AG09319 (cell line): ENCODE results near the gene CLPSL1.

ENCODE experiments used
- DNase-seq: peaks from one replicate; pipeline ENCODE4 v3.0.0-alpha.2; 2010; ENCODE audit warnings: low read depth; ENCODE audit errors: extremely low read depth
- TF ChIP-seq, protein P1 (sequence below): IDR thresholded peaks from 2 replicates; pipeline ENCODE4 v1.5.1; 2011; ENCODE audit warnings: low read depth, mild to moderate bottlenecking, inconsistent platforms, low read length, moderate library complexity

CLPSL1 gene

GRCh38 chr6:35817515-35817914, 36.7 kb downstream of the CLPSL1 start:
- TF ChIP-seq, protein P1, sequence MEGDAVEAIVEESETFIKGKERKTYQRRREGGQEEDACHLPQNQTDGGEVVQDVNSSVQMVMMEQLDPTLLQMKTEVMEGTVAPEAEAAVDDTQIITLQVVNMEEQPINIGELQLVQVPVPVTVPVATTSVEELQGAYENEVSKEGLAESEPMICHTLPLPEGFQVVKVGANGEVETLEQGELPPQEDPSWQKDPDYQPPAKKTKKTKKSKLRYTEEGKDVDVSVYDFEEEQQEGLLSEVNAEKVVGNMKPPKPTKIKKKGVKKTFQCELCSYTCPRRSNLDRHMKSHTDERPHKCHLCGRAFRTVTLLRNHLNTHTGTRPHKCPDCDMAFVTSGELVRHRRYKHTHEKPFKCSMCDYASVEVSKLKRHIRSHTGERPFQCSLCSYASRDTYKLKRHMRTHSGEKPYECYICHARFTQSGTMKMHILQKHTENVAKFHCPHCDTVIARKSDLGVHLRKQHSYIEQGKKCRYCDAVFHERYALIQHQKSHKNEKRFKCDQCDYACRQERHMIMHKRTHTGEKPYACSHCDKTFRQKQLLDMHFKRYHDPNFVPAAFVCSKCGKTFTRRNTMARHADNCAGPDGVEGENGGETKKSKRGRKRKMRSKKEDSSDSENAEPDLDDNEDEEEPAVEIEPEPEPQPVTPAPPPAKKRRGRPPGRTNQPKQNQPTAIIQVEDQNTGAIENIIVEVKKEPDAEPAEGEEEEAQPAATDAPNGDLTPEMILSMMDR = no peak
- no peak for DNase-seq

GRCh38 chr6:35823601-35824000, 42.8 kb downstream of the CLPSL1 start:
- DNase-seq = no peak
- TF ChIP-seq, protein P1 = no peak

DNA sequence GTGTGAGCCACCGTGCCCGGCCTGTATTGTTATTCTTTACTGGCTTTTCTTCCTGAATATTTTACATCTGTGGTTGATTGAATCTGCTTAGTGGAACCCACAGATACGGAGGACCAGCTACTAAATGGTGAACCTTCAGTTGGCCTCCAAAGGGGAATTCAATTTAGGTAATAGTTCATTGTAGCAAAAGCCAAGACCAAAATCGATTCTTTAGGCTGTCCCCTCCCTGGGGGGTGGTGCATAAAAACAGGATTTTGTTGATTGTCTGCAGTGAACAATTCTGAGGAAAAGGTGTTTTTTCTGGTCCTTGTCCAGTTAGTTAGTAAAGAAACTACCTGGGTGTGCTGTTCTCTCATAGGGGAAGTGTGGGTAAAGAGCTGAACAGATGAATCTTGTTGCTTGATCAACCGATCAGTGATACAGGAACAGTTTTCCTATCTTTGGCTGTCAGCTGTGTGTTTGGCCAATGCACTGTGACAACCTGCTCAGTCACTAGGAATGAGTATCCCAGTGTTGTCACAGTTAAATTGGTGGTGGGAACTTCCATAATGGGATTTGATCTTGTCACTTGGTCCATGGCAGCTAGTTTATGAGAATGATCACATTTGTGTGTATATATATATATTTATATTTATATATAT, 43.9 kb downstream of the CLPSL1 start:
- TF ChIP-seq, protein P1 = no peak
- DNase-seq = no peak

- no peak for DNase-seq
- TF ChIP-seq, protein P1 = no peak
Observed at GRCh38 chr6:35829306-35829705, 48.5 kb downstream of the CLPSL1 start.

- DNase-seq = no peak
- TF ChIP-seq, protein P1 = no peak
Observed at GRCh38 chr6:35831257-35832007, 50.6 kb downstream of the CLPSL1 start.

DNA sequence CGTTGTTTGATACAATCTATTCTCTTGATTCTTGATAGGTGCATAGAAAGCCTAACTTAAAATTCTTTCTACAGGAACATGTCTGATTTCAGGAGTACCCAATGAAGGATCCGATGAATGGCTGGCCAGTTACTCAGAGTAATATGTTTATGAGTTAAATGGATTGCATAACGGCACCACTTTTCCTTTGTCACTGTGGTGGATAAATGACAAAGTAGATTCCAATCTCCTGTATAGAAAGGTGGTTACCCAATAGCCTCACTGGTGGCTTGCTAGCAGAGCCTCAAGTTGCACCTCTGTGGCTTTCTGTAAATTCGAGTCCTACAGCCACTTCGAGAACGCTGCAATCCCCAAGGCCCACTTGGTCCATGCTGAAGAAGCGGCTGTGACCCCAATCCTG, 52.7 kb downstream of the CLPSL1 start:
- DNase-seq = peak; percentile 1
- TF ChIP-seq, protein P1 = no peak
